Keratinocyte (primary cell): Measurements from ENCODE around the gene ANKRA2. TPM values are rescaled to one million over a fixed set of nuclear protein-coding genes. Genes with fewer than 3 reads are reported as not detected.
A peak's percentile ranks its signal among the peaks of the same experiment; 100 is the strongest.

Experiments
- DNase-seq: peaks from one replicate; pipeline ENCODE4 v3.0.0-alpha.2; 2011; ENCODE audit warnings: low read depth, missing footprints, low spot score
- FAIRE-seq: peaks from 2 replicates; lab custom pipeline; 2011; peaks lifted over from hg19 to GRCh38; lab: Jason Lieb, UNC
- H2AFZ ChIP-seq: 2 replicates; pipeline ENCODE4 v1.6.0; 2012; ENCODE audit warnings: low read length, control low read depth, inconsistent platforms; ENCODE audit not compliant: control insufficient read depth
- H3K27ac ChIP-seq: 2 replicates; pipeline ENCODE4 v1.5.1; 2011; ENCODE audit warnings: low read length; ENCODE audit not compliant: control insufficient read depth, insufficient read depth
- H3K27me3 ChIP-seq: 3 replicates; pipeline ENCODE4 v1.6.0; 2011; ENCODE audit warnings: low read length; ENCODE audit not compliant: control insufficient read depth, insufficient read depth; ENCODE audit errors: extremely low read depth
- H3K36me3 ChIP-seq, 2 experiments: 2 replicates in 1 of 2; 3 replicates in 1 of 2; pipeline ENCODE4 v1.5.1; 2011; ENCODE audit warnings: low read length in 2 of 2, mild to moderate bottlenecking in 1 of 2; ENCODE audit not compliant: control insufficient read depth in 2 of 2, insufficient read depth in 2 of 2; ENCODE audit errors: extremely low read depth in 1 of 2
- H3K4me1 ChIP-seq: 3 replicates; pipeline ENCODE4 v1.5.1; 2011; ENCODE audit warnings: low read length; ENCODE audit not compliant: control insufficient read depth, insufficient read depth; ENCODE audit errors: extremely low read depth
- H3K4me2 ChIP-seq: 3 replicates; pipeline ENCODE4 v1.6.0; 2011; ENCODE audit warnings: low read depth, low read length; ENCODE audit not compliant: control insufficient read depth, insufficient read depth; ENCODE audit errors: extremely low read depth
- H3K4me3 ChIP-seq, 3 experiments: fragments of 200-600 bp in 1 of 3; sonication (generic) in 1 of 3; 2 replicates in 2 of 3; 3 replicates in 1 of 3; pipeline ENCODE4 v1.5.1; 2011 to 2016; ENCODE audit warnings: low read length in 3 of 3, mild to moderate bottlenecking in 3 of 3, control low read depth in 2 of 3, inconsistent platforms in 1 of 3, low read depth in 1 of 3, mixed read lengths in 1 of 3, mixed run types in 1 of 3, moderate library complexity in 1 of 3; ENCODE audit not compliant: control insufficient read depth in 2 of 3, insufficient read depth in 2 of 3; ENCODE audit errors: extremely low read depth in 1 of 3
- H3K79me2 ChIP-seq: 2 replicates; pipeline ENCODE4 v1.6.0; 2012; ENCODE audit warnings: low read length; ENCODE audit not compliant: control insufficient read depth, insufficient read depth
- H3K9ac ChIP-seq: 3 replicates; pipeline ENCODE4 v1.6.0; 2011; ENCODE audit warnings: low read length; ENCODE audit not compliant: control insufficient read depth, insufficient read depth; ENCODE audit errors: extremely low read depth
- H3K9me1 ChIP-seq: 3 replicates; pipeline ENCODE4 v1.6.0; 2011; ENCODE audit warnings: low read length; ENCODE audit not compliant: control insufficient read depth, insufficient read depth; ENCODE audit errors: extremely low read depth
- H3K9me3 ChIP-seq: 2 replicates; pipeline ENCODE4 v1.5.1; 2012; ENCODE audit warnings: low read depth, low read length; ENCODE audit not compliant: control insufficient read depth
- H4K20me1 ChIP-seq: 3 replicates; pipeline ENCODE4 v1.6.0; 2011; ENCODE audit warnings: low read length; ENCODE audit not compliant: control insufficient read depth, insufficient read depth; ENCODE audit errors: extremely low read depth
- EZH2 ChIP-seq: IDR thresholded peaks from one replicate; pipeline ENCODE4 v1.6.1; 2012; ENCODE audit warnings: inconsistent platforms, mild to moderate bottlenecking, low read length, moderate library complexity
- dilution Hi-C: fragments of 300-500 bp; cut with MboI; formaldehyde crosslinking; loops from one replicate; pipeline ENCODE4 v1.7.0; 2020; ENCODE audit warnings: low sequenced_read_pairs; ENCODE audit not compliant: extremely low pct_ligation_motif_present
- polyA plus RNA-seq, 5 experiments: library from polyadenylated mRNA; depleted of rRNA in 3 of 5; stranded (reverse) in 3 of 5; stranded (forward) in 1 of 5; unstranded in 1 of 5; fragments of >200 nt; gene quantifications; 1 replicate in 1 of 5; 2 replicates in 3 of 5; 3 replicates in 1 of 5; pipeline versions ENCODE4 v1.2.1 to v1.2.3, GENCODE V29; 2011 to 2012; ENCODE audit warnings: missing spikeins in 2 of 5, low read depth in 1 of 5, low replicate concordance in 1 of 5
- TF ChIP-seq, protein P1 (sequence below), 3 experiments: IDR thresholded peaks in 1 of 3; conservative IDR thresholded peaks in 1 of 3; optimal IDR thresholded peaks in 1 of 3; 2 replicates in 2 of 3; 3 replicates in 1 of 3; pipeline versions ENCODE3 to v1.5.1; 2011; ENCODE audit warnings: low read length in 3 of 3, mild to moderate bottlenecking in 3 of 3, moderate library complexity in 2 of 3, control low read depth in 1 of 3, inconsistent platforms in 1 of 3; ENCODE audit not compliant: insufficient read depth in 2 of 3; ENCODE audit errors: extremely low read depth in 1 of 3

ANKRA2 gene
- polyA plus RNA-seq, 1 donor (not counting 4 experiments of a cell fraction or from before 2014, with no cell fraction given), result 20.6 TPM

DNA sequence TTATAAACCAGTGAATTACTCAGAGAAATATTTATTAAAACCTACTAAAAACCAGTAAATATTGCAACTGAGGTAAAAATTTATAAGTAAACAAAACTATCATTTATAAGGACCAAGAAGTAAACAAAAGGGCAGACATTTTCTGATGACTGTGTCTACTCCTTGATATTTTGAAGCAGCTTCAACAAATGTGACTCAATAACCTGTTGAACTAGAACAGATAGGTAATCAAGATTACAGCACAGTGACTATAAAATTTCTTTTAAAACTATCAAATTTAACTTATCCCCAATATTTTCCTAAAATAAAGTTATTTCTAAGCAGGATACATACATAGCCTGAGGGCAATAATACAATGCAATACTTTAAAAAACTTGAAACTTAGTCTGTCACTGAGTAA lies 12.8 kb downstream of the ANKRA2 start:
- dilution Hi-C loops, result no loop called here
- no peak for FAIRE-seq
- H2AFZ ChIP-seq, result no peak overlapping the region

DNA sequence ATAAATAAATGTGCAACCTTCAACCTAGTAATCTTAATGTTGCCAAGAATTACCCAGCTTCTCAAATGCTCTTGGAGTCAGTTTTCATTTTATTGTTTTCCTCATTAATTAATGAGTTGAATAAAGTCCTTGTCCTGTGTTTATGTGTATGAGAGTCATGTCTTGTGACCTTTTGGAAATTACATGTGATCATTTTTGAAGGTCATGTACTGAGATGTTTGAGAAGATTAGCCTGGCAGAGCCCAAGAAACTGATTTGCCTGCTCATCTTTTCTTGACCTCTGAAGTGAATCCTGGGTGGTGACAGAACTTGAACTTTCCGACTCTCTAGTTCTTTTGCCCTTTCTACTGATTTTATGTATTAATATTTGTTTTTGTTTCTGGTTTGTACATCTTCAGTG lies 15.4 kb downstream of the ANKRA2 start:
- H4K20me1 ChIP-seq, result no peaks in the 10 kb centered on the region
- H3K4me2 ChIP-seq, result no peak overlapping the region
- no peaks in the 10 kb centered on the region for H3K27me3 ChIP-seq
- dilution Hi-C loops, result no loop called here
- H3K4me1 ChIP-seq, result peaks cover 6% of the 10 kb centered on the region
- H3K9ac ChIP-seq, result no peak overlapping the region
- no peak overlapping the region for H3K4me3 ChIP-seq
- no peaks in the 10 kb centered on the region for H3K9me3 ChIP-seq
- no peaks in the 10 kb centered on the region for H3K79me2 ChIP-seq
- no peak overlapping the region for H2AFZ ChIP-seq
- peaks cover 2 to 5% of the 10 kb centered on the region in 2 experiments for H3K36me3 ChIP-seq
- DNase-seq (no peak), FAIRE-seq (peak; percentile 5)
- H3K9me1 ChIP-seq, result no peaks in the 10 kb centered on the region
- TF ChIP-seq, protein P1, sequence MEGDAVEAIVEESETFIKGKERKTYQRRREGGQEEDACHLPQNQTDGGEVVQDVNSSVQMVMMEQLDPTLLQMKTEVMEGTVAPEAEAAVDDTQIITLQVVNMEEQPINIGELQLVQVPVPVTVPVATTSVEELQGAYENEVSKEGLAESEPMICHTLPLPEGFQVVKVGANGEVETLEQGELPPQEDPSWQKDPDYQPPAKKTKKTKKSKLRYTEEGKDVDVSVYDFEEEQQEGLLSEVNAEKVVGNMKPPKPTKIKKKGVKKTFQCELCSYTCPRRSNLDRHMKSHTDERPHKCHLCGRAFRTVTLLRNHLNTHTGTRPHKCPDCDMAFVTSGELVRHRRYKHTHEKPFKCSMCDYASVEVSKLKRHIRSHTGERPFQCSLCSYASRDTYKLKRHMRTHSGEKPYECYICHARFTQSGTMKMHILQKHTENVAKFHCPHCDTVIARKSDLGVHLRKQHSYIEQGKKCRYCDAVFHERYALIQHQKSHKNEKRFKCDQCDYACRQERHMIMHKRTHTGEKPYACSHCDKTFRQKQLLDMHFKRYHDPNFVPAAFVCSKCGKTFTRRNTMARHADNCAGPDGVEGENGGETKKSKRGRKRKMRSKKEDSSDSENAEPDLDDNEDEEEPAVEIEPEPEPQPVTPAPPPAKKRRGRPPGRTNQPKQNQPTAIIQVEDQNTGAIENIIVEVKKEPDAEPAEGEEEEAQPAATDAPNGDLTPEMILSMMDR (optimal IDR thresholded peaks at IDR 0.05 in 1 of 3, IDR thresholded peaks at IDR 0.05 in 1 of 3, conservative IDR thresholded peaks at IDR 0.05 in 1 of 3; ENCODE audit: extremely low read depth in 1 of 3, insufficient read depth in 2 of 3, low read length in 3 of 3), result no peak
- no peak for TF ChIP-seq EZH2
- no peak overlapping the region for H3K27ac ChIP-seq

More for the DNA sequence above, 12.8 kb downstream of the ANKRA2 start:
- DNase-seq, result no peak
- Histone ChIP-seq H3K9ac (no peak overlapping the region), H3K36me3 (peaks cover 2 to 5% of the 10 kb centered on the region in 2 experiments), H3K4me1 (no peaks in the 10 kb centered on the region), H3K27me3 (no peaks in the 10 kb centered on the region), H3K9me1 (no peaks in the 10 kb centered on the region), H3K4me3 (no peak overlapping the region), H3K4me2 (no peak overlapping the region), H3K9me3 (no peaks in the 10 kb centered on the region), H4K20me1 (no peaks in the 10 kb centered on the region), H3K79me2 (no peaks in the 10 kb centered on the region), H3K27ac (no peak overlapping the region)
- no peak for TF ChIP-seq EZH2
- TF ChIP-seq, protein P1 (optimal IDR thresholded peaks at IDR 0.05 in 1 of 3, IDR thresholded peaks at IDR 0.05 in 1 of 3, conservative IDR thresholded peaks at IDR 0.05 in 1 of 3; ENCODE audit: extremely low read depth in 1 of 3, insufficient read depth in 2 of 3, low read length in 3 of 3), result no peak
